Frontal cortex (tissue), 4 donors: ENCODE data around the gene OR1N1. TPM values are rescaled to one million over a fixed set of nuclear protein-coding genes. Genes with fewer than 3 reads are reported as not detected.
"Not testable (repeated sequence)": the region's sequence is repeated elsewhere in the genome, so short reads cannot be mapped to it uniquely, and the experiment has no call there.

ENCODE experiments used
- DNase-seq, 2 donors: peaks; one replicate each; pipeline ENCODE4 v3.0.0; 2012; ENCODE audit warnings: low spot score in 2 of 2
- FAIRE-seq: peaks from 2 replicates; lab custom pipeline; 2012; peaks lifted over from hg19 to GRCh38; lab: Jason Lieb, UNC
- total RNA-seq: library from RNA; depleted of rRNA; stranded (reverse); fragments of >200 nt; gene quantifications from one replicate; pipeline ENCODE4 v1.2.3, GENCODE V29; 2014
- donor health status: control.
- donor health status: control.
- donor health status: control.

OR1N1 gene
- total RNA-seq, result not detected

GRCh38 chr9:122527193-122527592 lies at the start of gene OR1N1:
TSS of gene OR1N1 (minus strand) at chr9:122527293. CDS start at chr9:122527293, 0 bp downstream.
- FAIRE-seq (no peak), DNase-seq (no peak)

GRCh38 chr9:122572456-122572855 lies 45.4 kb upstream of the OR1N1 start:
- DNase-seq (no peak), FAIRE-seq (no peak)

GRCh38 chr9:122567901-122568300 lies 40.8 kb upstream of the OR1N1 start:
- FAIRE-seq (no peak), DNase-seq (no peak)

GRCh38 chr9:122562134-122562760 lies 35.2 kb upstream of the OR1N1 start:
- DNase-seq, result no peak
- FAIRE-seq, result no peak

GRCh38 chr9:122561446-122561845 lies 34.4 kb upstream of the OR1N1 start:
- DNase-seq (no peak), FAIRE-seq (no peak)

- DNase-seq, result no peak
- FAIRE-seq, result no peak
These were observed 25.7 kb upstream of the OR1N1 start, which contains the start of gene OR1N2 for GRCh38 chr9:122552812-122553211. TSS of gene OR1N2 (plus strand) at chr9:122553112. CDS start at chr9:122553212, 100 bp downstream.

GRCh38 chr9:122551371-122551770 lies 24.3 kb upstream of the OR1N1 start:
- no peak for FAIRE-seq
- DNase-seq, result no peak

- no peak for DNase-seq
- no peak for FAIRE-seq
These were observed 19.1 kb upstream of the OR1N1 start for GRCh38 chr9:122546196-122546595.

GRCh38 chr9:122538757-122539156 lies 11.7 kb upstream of the OR1N1 start:
- DNase-seq (no peak), FAIRE-seq (no peak)

- DNase-seq, result not testable (repeated sequence)
These were observed 10.0 kb upstream of the OR1N1 start for GRCh38 chr9:122537066-122537465.

GRCh38 chr9:122536134-122536533 lies 9.0 kb upstream of the OR1N1 start:
- no peak for DNase-seq
- no peak for FAIRE-seq

More at GRCh38 chr9:122537066-122537465, 10.0 kb upstream of the OR1N1 start:
- not testable (repeated sequence) for FAIRE-seq

- FAIRE-seq, result not testable (repeated sequence)
These were observed 4.1 kb upstream of the OR1N1 start for GRCh38 chr9:122531157-122531556.

GRCh38 chr9:122526602-122527001 lies 491 bp downstream of the OR1N1 start:
- DNase-seq (no peak), FAIRE-seq (no peak)

More at GRCh38 chr9:122531157-122531556, 4.1 kb upstream of the OR1N1 start:
- DNase-seq, result not testable (repeated sequence)

GRCh38 chr9:122519376-122519775 lies 7.7 kb downstream of the OR1N1 start:
- DNase-seq, result no peak
- FAIRE-seq, result no peak

- no peak for DNase-seq
- FAIRE-seq, result no peak
These were observed 8.3 kb downstream of the OR1N1 start, which contains the start of gene OR1J4 for GRCh38 chr9:122518841-122519240. TSS of gene OR1J4 (plus strand) at chr9:122519141. CDS start at chr9:122519141, 0 bp downstream.

- no peak for FAIRE-seq
- DNase-seq, result no peak
These were observed 8.9 kb downstream of the OR1N1 start for GRCh38 chr9:122518226-122518625.

- FAIRE-seq, result no peak
- DNase-seq, result no peak
These were observed 16.6 kb downstream of the OR1N1 start, which contains the start of gene OR1J2 for GRCh38 chr9:122510502-122510901. TSS of gene OR1J2 (plus strand) at chr9:122510802. CDS start at chr9:122510802, 0 bp downstream.

- no peak for FAIRE-seq
- no peak for DNase-seq
These were observed 20.1 kb downstream of the OR1N1 start for GRCh38 chr9:122506964-122507363.

- DNase-seq (no peak), FAIRE-seq (no peak)
These were observed 28.2 kb downstream of the OR1N1 start for GRCh38 chr9:122498883-122499288.

- no peak for DNase-seq
- no peak for FAIRE-seq
These were observed 48.0 kb downstream of the OR1N1 start for GRCh38 chr9:122479062-122479461.

GRCh38 chr9:122477826-122478225 lies 49.3 kb downstream of the OR1N1 start, which contains the start of gene OR1J1:
TSS of gene OR1J1 (minus strand) at chr9:122477926. CDS start at chr9:122477926, 0 bp downstream.
- DNase-seq, result no peak
- FAIRE-seq, result no peak

GRCh38 chr9:122477346-122477745 lies 49.7 kb downstream of the OR1N1 start:
- no peak for FAIRE-seq

More at GRCh38 chr9:122477346-122477745, 49.7 kb downstream of the OR1N1 start:
- no peak for DNase-seq
